GM13976 (cell line): ENCODE measurements around the gene SEC14L1.

ENCODE experiments used
- DNase-seq: peaks from one replicate; pipeline ENCODE4 v3.0.0; 2012; ENCODE audit warnings: low spot score
- in situ Hi-C: fragments of 300-500 bp; cut with MboI; formaldehyde crosslinking; loops from one replicate; pipeline ENCODE4 v1.12.0; 2022; ENCODE audit warnings: low sequenced_read_pairs, mixed read lengths, inconsistent platforms; ENCODE audit not compliant: unreplicated experiment
- TF ChIP-seq, protein P1 (sequence below): IDR thresholded peaks from 2 replicates; pipeline ENCODE4 v1.5.1; 2012; ENCODE audit warnings: borderline replicate concordance, mild to moderate bottlenecking; ENCODE audit not compliant: insufficient read depth; ENCODE audit errors: extremely low read depth, missing control alignments, control extremely low read depth

SEC14L1 gene

DNA sequence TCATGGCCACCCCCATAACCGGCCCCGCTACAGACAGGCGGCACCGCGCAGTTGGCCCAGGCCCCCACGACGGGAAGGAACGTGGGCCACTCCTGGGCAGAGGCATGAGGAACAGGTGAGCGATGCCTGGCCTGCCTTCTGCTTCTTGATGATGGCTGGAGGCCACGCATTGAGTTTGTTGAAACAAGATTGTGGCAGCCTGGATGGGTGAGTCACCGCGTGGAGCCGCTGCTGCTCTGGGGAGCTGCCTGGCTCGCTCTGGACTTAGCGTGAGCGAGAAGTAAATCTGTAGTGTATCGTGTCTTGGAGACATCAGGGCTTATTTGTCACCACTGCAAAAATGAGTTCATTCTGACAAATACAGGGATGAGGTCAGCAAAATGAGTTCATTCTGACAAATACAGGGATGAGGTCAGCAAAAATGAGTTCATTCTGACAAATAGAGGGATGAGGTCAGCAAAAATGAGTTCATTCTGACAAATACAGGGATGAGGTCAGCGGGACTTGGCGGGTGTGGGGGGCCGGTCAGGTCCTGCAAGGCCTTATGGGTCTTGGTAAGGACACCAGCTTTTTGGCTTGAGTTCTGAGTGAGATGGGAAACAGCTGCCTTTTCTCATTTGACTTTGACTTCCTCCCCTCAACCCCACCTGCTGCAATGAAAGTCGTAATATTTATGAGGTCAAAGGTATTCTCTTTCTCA, 93.0 kb downstream of the SEC14L1 start:
- TF ChIP-seq, protein P1, sequence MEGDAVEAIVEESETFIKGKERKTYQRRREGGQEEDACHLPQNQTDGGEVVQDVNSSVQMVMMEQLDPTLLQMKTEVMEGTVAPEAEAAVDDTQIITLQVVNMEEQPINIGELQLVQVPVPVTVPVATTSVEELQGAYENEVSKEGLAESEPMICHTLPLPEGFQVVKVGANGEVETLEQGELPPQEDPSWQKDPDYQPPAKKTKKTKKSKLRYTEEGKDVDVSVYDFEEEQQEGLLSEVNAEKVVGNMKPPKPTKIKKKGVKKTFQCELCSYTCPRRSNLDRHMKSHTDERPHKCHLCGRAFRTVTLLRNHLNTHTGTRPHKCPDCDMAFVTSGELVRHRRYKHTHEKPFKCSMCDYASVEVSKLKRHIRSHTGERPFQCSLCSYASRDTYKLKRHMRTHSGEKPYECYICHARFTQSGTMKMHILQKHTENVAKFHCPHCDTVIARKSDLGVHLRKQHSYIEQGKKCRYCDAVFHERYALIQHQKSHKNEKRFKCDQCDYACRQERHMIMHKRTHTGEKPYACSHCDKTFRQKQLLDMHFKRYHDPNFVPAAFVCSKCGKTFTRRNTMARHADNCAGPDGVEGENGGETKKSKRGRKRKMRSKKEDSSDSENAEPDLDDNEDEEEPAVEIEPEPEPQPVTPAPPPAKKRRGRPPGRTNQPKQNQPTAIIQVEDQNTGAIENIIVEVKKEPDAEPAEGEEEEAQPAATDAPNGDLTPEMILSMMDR: no peak
- in situ Hi-C loops: no loop called here
- DNase-seq: peak; percentile 74

DNA sequence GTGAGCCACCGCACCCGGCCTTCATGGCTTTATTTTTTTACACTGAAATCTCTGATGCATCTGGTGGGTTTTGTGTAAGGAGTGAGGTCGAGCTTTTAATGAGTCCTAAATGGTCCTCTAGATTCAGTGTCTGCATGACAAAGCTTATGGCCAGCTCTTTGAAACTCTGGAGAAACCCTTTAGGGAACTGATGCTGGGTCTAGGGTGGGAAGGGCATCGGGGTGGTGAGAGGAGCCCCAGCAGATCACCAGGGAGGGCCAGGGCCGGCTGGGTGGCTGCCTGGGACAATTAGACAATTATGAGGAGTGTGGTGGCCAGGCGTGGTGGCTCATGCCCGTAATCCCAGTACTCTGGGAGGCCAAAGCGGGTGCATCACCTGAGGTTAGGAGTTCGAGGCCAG, 93.9 kb downstream of the SEC14L1 start:
- TF ChIP-seq, protein P1: no peak
- in situ Hi-C loops: no loop called here
- no peak for DNase-seq

DNA sequence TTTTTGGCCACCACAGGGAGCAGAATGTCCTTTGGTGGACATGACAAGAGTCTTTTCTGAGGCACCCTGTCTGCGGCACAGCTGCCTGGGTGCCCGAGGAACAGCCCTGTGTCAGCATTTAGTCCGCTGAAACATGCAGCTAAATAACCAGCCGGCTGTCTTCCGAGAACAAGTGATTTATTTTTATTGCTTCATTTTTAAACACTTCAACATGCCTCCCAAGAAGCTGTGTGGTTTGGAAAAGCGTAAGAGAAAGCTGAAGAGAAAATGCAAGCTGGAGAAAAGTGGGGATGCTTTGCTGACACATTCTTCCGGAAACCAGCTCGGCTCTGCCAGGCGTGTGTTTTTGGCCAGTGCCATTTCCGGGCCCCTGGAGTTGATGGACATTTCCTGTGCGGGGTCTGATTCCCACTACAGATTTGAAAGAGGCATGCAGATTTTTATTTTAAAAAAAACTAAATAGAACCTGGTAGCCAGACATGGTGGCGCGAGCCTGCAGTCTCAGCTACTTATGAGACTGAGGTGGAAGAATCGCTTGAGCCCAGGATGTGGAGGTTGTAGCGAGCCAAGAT, 94.7 kb downstream of the SEC14L1 start:
- TF ChIP-seq, protein P1: no peak
- in situ Hi-C loops: no loop called here
- DNase-seq: no peak

DNA sequence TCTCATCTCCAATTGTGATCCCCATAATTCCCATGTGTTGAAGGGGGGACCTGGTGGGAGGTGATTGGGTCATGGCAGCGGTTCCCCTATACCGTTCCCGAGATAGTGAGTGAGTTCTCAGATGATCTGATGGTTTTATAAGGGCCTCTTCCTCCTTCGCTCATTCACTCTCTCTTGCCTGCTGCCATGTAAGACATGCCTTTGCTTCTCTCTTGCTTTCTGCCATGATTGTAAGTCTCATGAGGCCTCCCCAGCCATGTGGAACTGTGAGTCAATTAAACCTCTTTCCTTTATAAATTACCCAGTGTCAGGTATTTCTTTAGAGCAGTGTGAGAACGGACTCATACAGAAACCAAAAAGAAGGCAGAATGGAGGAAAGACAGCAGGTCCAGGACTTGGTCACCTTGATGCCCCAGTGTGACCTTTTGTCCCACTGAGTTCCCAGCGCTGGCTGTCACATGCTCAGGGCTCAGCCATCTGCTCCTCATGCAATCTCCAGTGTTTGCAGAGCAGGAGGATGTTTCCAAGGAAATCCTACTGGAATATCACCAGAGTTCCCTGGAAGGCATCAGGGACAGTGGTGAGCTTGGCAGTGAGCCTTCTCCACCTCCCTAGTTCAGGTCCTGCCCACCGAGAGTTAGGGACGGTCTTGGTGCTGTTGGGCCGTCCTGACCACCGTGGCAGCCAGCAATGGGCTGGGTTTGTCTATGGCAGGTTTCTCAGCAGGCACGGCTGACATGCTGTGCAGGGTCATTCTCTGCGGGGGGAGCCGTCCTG, 96.7 kb downstream of the SEC14L1 start:
- no peak for DNase-seq
- in situ Hi-C loops: no loop called here
- TF ChIP-seq, protein P1: no peak

DNA sequence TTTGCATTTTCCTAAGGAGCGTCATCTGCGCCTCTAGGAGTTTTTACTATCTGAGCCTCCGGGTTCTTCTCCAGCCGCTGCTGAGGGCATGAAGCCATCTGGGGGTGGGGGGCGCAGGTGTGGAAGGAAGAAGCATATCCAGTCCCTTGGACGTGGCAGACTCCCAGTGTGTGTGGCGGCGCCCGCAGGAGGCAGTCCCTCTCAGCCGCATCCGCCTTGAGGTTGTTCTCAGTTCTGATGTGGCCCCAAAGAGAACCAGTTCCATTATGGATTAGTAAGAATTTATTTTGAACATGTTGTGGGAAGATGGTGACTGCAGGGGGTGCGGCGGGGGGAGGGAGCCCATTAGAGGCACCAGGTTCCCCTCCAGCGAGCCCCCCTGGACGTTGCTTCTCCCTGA, 100.2 kb downstream of the SEC14L1 start:
- DNase-seq: no peak
- TF ChIP-seq, protein P1: no peak
- in situ Hi-C loops: no loop called here

DNA sequence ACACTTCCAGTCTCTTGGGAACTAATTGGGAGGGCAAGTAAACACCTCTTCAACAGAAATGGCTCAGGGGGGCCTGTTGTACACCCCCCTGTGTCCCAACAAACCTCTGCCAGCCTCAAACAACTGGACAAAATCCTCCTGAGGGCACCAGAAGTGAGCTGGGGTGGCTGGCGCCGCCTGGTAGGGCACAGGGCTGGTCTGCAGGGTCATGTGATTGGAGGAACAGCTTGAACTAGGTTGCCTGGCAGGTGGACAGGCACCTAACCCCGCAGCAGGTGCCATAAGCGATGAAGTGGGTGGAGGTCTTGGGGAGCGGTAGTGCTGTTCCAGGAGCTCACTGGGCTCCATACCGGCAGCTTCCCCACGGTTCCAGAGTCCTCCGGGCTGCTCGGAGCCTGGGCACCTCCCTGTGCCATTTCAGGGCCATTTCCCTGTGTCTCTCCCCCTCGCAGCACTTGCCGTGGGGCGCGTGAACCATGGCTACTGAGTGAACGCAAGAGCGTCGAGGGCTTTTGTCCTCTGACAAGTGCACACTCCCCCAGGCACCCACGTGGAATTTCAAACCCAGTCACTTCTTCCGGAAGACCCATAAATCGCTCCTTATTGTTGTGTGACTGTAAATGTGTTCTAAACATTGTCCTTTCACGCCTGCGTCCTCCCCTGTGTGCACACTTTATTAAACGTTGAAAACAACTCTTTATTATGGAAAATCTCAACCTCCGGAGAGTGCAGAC, 101.5 kb downstream of the SEC14L1 start:
- DNase-seq: no peak
- TF ChIP-seq, protein P1: no peak
- in situ Hi-C loops: no loop called here
